Non-pigmented ciliary epithelial cell (primary cell): ENCODE data around the gene RPTOR.
A peak's percentile ranks its signal among the peaks of the same experiment; 100 is the strongest.
"Not testable (repeated sequence)": the region's sequence is repeated elsewhere in the genome, so short reads cannot be mapped to it uniquely, and the experiment has no call there.

Experiments
- DNase-seq: peaks from one replicate; pipeline ENCODE4 v3.0.0-alpha.2; 2010; ENCODE audit warnings: low read depth

The RPTOR gene

DNA sequence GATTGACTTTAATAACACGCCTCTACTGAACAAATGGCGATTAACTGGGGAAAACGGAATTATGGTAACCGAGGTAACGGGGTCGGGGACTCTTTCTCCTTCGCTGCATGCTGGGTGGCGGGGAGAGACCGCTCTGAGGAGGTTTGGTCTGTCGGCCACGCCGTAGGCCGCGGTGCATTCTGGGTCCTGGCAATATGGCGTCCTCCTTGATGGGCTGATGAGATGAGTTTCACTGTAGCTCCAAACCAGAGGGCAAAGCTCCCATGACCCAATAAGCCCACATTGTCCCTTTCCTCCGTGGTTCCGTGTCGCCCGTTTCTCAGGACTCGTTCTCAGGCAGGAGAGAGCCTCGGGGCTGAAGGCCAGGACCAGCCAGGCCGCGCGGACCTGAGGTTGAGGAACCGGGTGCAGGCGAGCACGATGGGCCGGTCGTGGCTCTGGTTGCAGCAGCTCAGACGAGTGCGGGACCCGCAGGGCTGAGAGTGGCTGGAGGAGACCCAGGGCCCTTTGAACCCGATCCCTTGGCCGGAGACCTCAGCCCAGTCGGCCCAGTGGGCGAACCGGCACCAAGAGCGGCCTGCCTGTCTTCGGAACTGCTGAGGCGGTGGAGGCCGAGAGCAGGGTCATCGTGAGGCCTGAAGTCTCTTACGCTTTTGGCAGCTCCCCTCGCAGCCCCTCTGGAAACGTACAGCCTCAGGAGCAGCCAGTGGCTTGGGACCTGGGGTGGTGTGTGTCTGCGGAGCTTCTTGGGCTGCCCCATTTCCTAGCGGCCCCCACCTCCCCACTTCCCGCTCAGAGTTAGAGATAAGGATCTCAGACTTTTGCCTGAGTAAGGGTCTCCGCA lies at the start of gene RPTOR:
Gene RPTOR, plus strand, starts transcription at position 184 of the 844 bp plus-strand sequence. CDS start 792 bp downstream, outside the sequence.
- peak; percentile 62 for DNase-seq

GRCh38 chr17:80497726-80498241 lies 46.9 kb upstream of the RPTOR start:
- DNase-seq: no peak

DNA sequence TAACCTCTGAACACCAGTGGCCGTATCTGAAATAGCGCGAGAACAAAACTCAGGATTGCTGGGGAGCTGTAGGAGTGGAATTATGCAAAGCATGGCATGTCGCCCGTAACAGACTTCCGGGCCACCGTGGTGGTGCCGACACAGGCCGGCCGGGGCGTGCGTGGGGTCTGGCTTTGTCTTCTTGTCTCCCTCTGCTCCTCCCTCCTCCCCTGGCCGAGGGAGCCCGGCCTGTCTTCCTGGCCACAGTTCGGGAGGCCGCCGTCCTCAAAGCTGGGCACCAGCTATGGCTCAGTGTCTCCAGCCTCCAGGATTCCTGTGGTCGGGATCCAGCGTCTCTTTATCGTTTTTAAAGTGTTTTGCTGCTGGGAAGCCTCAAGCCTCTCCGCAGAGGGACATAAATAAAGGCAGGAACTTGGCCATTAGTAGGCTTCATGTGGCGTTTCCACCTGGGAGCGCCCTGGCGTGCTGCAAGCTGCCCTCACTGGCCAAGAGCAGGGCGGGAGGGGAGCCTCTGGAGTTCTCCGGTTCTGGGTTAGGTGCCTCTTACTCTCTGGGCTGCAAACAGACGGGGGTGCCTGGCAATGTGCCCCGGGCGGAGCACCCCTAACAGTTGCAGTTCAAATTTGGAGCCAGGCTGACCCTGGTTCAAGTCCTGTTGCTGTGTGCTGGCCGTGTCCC lies 46.3 kb upstream of the RPTOR start:
- DNase-seq: no peak

GRCh38 chr17:80498920-80499410 lies 45.7 kb upstream of the RPTOR start:
- DNase-seq: no peak

DNA sequence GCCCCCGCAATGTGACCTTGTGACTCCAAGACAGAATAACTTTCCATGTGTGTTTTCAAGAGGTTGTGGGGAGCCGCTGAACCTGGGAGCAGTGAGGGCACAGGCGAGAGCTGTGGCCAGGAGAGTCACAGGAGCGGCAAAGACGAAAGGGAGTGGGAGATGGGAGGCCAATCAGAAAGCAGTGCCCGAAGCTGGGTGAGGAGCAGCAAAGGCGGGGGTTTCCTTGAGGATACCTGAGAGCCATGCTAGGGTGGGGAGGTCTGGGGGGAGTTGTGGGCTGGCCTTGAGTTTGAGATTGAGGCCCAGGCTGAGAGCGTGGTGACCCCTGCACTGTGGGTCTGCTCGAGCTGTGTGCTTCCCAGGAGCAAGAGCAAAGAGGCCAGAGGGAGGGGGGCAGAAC lies 45.1 kb upstream of the RPTOR start:
- no peak for DNase-seq

- DNase-seq: no peak
These were observed 44.5 kb upstream of the RPTOR start for GRCh38 chr17:80499961-80500665.

DNA sequence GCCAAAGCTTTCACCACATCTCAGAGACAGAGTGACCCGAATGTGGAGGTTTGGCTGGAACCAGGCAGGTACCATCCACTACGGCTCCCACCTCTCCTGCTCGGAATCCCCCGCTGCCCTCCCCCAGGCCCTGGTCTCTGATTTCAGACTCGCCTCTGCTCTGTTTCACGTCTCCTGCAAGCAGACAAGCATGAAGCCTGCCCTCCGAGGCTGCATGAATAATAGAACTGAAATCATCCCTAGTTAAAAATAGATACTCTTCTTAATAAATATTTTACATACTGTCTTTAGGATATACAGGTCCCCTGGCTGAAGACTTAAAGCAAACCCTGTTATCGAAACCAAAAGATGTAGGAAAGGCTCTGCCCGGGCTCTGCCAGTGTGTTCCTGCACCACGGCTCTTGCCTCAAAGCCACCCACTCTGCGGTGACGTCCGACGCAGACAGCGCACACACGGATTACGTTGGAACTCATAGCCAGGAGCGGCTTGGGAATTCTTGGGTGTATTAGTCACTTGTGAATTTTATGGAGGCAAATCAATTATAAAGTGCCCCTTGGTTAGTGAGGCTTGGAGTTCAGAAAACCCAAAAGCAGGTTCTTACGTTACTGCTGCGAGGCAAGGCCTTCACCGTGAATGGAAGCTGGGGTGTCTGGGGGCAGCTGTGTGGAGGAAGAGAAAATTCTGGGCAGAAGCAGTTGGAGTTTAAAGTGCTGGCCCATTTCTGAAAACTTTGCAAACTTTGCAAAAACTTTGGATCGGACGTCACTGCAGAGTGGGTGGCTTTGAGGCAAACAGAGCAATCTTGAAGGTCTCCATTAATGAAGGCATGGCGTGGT lies 42.7 kb upstream of the RPTOR start:
- no peak for DNase-seq

GRCh38 chr17:80502578-80502877 lies 42.1 kb upstream of the RPTOR start:
- no peak for DNase-seq

DNA sequence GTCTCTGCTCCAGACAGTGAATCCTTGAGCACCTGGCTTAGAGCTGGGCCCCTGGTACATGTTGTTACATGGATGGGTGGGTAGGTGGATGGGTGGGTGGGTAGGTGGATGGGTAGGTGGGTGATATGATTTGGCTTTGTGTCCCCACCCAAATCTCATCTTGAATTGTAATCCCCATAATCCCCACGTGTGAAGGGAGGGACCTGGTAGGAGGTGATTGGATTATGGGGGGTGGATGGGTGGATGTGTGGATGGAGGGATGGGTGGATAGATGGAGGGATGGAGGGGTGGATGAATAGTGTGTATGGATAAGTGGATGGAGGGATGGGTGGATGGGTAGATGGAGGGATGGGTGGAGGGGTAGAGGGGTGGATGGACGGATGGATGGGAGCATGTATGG lies 41.6 kb upstream of the RPTOR start:
- no peak for DNase-seq

DNA sequence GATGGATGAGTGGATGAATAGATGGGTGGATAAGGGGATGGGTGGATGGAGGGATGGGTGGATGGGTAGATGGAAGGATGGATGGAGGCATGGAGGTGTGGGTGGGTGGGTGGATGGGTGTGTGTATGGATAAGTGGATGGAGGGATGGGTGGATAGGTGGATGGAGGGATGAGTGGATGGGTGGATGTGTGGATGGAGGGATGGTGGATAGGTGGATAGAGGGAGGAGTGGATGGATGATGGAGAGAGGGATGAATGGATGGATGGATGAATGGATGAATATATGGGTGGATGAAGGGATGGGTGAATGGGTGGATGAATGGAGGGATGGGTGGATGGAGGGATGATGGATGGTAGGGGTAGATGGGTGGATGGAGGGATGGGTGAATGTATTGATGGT lies 40.7 kb upstream of the RPTOR start:
- DNase-seq: no peak

- DNase-seq: peak; percentile 51
These were observed 39.8 kb upstream of the RPTOR start for GRCh38 chr17:80504686-80505413.

DNA sequence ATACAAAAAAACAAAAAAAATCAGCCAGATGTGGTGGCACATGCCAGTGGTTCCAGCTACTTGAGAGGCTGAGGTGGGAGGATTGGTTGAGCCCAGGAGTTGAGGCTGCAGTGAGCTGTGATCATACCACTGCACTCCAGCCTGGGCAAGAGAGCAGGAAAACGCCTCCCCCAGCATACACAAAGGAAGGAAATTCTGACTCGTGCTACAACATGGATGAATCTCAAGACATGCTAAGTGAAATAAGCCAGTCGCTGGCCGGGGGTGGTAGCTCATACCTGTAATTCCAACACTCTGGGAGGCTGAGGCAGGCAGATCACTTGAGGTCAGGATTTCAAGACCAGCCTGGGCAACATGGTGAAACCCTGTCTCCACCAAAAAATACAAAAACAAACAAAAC lies 37.5 kb upstream of the RPTOR start:
- not testable (repeated sequence) for DNase-seq

GRCh38 chr17:80507965-80508364 lies 36.7 kb upstream of the RPTOR start:
- no peak for DNase-seq

DNA sequence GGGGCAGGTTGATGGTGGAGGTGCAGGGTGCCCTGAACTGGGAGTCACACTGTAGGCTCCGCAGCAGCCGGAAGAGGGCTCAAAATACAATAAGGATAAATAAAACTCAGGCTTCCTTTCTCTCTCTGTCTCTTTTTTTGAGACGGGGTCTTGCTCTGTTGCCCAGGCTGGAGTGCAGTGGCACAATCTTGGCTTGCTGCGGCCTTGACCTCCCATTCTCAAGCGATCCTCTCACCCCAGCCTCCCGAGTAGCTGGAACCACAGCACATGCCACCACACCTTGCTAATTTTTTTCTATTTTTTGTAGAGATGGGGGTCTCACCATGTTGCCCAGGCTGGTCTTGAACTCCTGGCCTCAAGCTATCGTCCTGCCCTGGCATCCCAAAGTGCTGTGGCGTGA lies 35.3 kb upstream of the RPTOR start:
- no peak for DNase-seq

DNA sequence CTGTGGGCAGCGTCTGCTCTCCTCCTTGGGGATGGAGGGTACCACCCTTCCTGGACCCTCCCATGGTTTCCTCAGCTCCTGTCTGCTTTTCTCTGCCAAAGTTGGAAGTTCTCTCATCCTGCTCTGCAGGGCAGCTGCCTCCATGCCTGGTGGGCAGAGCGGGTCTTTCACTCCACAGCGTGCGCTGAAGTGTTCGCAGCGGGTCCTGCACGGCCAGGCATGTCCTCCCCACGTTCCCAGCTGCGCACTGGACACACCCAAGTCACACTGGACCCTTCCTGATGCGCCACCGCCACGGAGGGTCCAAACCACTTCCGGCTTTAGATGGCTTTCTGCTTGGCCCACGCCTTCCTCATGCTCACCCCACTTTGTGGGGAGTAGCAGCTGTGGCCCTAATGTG lies 34.5 kb upstream of the RPTOR start:
- no peak for DNase-seq

DNA sequence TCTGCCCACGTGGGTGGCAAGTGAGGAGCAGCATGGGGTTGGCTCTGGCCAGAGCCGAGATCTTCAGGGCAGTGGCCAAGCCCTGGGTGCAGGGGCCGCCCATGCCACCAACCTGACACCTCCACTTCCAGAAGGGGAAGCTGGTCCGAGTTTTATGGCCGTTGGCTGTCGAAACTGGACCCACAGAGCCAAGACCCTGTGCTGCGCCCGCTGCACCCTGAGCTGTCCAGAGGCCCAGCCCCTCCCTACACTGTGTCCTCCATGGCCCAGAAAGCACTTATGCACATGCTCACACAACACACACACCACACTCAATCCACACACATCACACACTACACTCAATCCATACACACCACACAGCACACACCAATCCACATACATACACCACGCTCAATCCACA lies 33.9 kb upstream of the RPTOR start:
- no peak for DNase-seq

DNA sequence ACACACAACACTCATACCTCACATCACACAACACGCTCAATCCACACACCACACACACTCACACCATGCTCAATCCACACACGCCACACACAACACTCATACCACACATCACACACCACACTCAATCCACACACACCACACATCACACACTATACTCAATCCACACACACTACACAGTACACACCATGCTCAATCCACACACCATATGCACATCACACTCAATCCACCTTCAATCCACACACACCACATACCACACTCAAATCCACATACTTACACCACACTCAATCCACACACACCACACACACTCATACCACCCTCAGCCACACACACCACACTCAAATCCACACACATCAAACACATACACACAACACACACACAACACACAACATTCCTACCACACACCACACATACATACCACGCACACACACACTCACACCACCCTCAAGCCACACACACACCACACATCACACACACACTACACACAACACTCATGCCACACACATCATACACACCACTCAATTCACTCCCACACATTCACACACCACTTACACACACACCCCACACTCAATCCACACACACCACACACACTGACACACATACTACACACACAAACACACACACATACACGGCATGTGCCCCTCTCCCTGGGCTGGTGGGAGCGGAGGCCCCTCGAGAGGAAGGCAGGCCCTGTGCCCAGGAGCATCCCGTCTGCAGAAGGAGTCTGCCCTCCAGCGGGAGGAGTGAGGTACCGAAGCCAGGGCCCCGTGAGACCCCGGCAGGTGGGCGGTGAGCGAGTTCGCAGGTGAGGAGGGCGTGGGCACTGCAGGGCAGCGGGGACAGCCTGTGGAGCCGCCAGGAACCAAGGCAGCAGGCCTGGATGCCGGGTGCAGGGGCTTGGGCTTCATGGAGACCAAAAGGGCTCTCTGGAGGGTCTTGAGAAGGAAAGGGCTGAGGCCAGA lies 33.1 kb upstream of the RPTOR start:
- no peak for DNase-seq

GRCh38 chr17:80512233-80512632 lies 32.4 kb upstream of the RPTOR start:
- no peak for DNase-seq

DNA sequence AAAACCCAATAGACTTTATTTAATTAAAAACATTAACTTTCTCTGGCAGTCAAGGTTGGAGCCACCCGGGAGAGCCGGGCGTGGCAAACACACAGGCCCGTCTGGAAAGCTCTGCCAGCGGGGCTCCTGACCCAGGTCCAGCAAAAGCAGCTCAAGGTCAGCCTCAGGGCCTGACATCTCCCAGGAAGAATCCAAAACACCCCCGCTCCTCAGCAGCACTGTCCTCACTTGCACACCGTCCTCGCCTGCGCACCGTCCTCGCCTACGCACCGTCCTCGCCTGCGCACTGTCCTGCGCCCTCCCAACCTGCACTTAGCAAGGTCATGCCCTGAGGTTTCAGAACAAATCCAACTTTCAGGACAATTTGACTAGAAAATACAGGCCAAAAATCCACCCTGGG lies 31.4 kb upstream of the RPTOR start:
- no peak for DNase-seq

GRCh38 chr17:80513892-80514291 lies 30.7 kb upstream of the RPTOR start:
- DNase-seq: no peak
